H1 (cell line): ENCODE data around the gene CDHR2. TPM values are rescaled to one million over a fixed set of nuclear protein-coding genes. Genes with fewer than 3 reads are reported as not detected.

Experiments used
- CTCF ChIA-PET: fragments of 300-600 bp; sonication (Branson Sonifier 250); formaldehyde crosslinking; loops from one replicate; lab custom pipeline; 2021; ENCODE audit not compliant: partially characterized antibody; lab: Charles Lee
- POLR2A ChIA-PET: fragments of 300-600 bp; sonication (Branson Sonifier 250); formaldehyde crosslinking; loops from one replicate; lab custom pipeline; 2021; ENCODE audit warnings: inconsistent platforms; ENCODE audit not compliant: partially characterized antibody; lab: Charles Lee
- DNase-seq, 2 experiments: peaks; one replicate each; pipeline versions ENCODE4 v3.0.0 to v3.0.0-alpha.2; 2010 to 2022; ENCODE audit warnings: low spot score in 2 of 2, low read depth in 1 of 2, mixed read lengths in 1 of 2
- FAIRE-seq: peaks from 2 replicates; lab custom pipeline; 2011; peaks lifted over from hg19 to GRCh38; lab: Jason Lieb, UNC
- H2AFZ ChIP-seq: 2 replicates; pipeline ENCODE4 v1.8.1; 2012; ENCODE audit warnings: low read length, inconsistent platforms
- H2AK5ac ChIP-seq: 2 replicates; pipeline ENCODE4 v1.6.1; 2013; ENCODE audit warnings: low read depth, low read length
- H2BK120ac ChIP-seq: replicated peaks from 2 replicates; pipeline ENCODE3; 2013; ENCODE audit warnings: low read depth, low read length, inconsistent platforms
- H2BK12ac ChIP-seq: 2 replicates; pipeline ENCODE4 v1.6.1; 2013; ENCODE audit warnings: low read depth, low read length
- H2BK15ac ChIP-seq: 2 replicates; pipeline ENCODE4 v1.6.1; 2013; ENCODE audit warnings: low read length
- H2BK20ac ChIP-seq: 2 replicates; pipeline ENCODE4 v1.6.1; 2013; ENCODE audit warnings: low read length
- H2BK5ac ChIP-seq: 2 replicates; pipeline ENCODE4 v1.6.1; 2013; ENCODE audit warnings: low read depth, low read length
- H3K14ac ChIP-seq: 2 replicates; pipeline ENCODE4 v1.6.1; 2013; ENCODE audit warnings: inconsistent platforms; ENCODE audit not compliant: insufficient read length
- H3K18ac ChIP-seq: 2 replicates; pipeline ENCODE4 v1.6.1; 2013; ENCODE audit warnings: low read length; ENCODE audit errors: extremely low read depth
- H3K23ac ChIP-seq: 2 replicates; pipeline ENCODE4 v1.6.1; 2013; ENCODE audit warnings: inconsistent platforms; ENCODE audit not compliant: insufficient read length
- H3K23me2 ChIP-seq: 2 replicates; pipeline ENCODE4 v1.6.1; 2013; ENCODE audit warnings: low read depth, low read length
- H3K27ac ChIP-seq: 2 replicates; pipeline ENCODE4 v1.6.1; 2011; ENCODE audit warnings: low read depth, low read length, inconsistent platforms
- H3K27me3 ChIP-seq, 4 experiments: replicated peaks in 1 of 4; 1 replicate in 1 of 4; 2 replicates in 3 of 4; pipeline versions ENCODE4 v1.6.1 to v1.8.1; 2011 to 2013; ENCODE audit warnings: low read length in 3 of 4, mild to moderate bottlenecking in 3 of 4, inconsistent platforms in 2 of 4, mixed read lengths in 2 of 4, moderate library complexity in 1 of 4; ENCODE audit not compliant: control insufficient read depth in 3 of 4, insufficient read depth in 3 of 4; ENCODE audit errors: extremely low read depth in 1 of 4
- H3K36me3 ChIP-seq, 4 experiments: 2 replicates each; pipeline versions ENCODE4 v1.6.1 to v1.8.1; 2011 to 2013; ENCODE audit warnings: mild to moderate bottlenecking in 4 of 4, low read length in 3 of 4, moderate library complexity in 2 of 4, control low read depth in 1 of 4, inconsistent platforms in 1 of 4; ENCODE audit not compliant: insufficient read depth in 4 of 4, control insufficient read depth in 2 of 4
- H3K4ac ChIP-seq: replicated peaks from 2 replicates; pipeline ENCODE3; 2013; ENCODE audit warnings: low read length, low read depth, mixed read lengths, inconsistent platforms; ENCODE audit not compliant: insufficient read length
- H3K4me1 ChIP-seq, 4 experiments: replicated peaks in 1 of 4; 1 replicate in 1 of 4; 2 replicates in 3 of 4; pipeline versions ENCODE4 v1.6.1 to v1.8.1; 2011 to 2013; ENCODE audit warnings: low read length in 3 of 4, inconsistent platforms in 2 of 4, mixed read lengths in 1 of 4; ENCODE audit not compliant: insufficient read depth in 4 of 4, control insufficient read depth in 3 of 4
- H3K4me2 ChIP-seq, 2 experiments: 2 replicates each; pipeline versions ENCODE4 v1.6.1 to v1.8.1; 2011 to 2013; ENCODE audit warnings: low read depth in 2 of 2, low read length in 2 of 2, control low read depth in 1 of 2, inconsistent platforms in 1 of 2, mild to moderate bottlenecking in 1 of 2; ENCODE audit not compliant: insufficient read depth in 1 of 2
- H3K4me3 ChIP-seq, 4 experiments: fragments of 200-600, 300-600 bp in 1 of 4; sonication (generic), shearing (Covaris generic), sonication (Bioruptor Twin) in 1 of 4; 2 replicates each; pipeline versions ENCODE4 v1.5.1 to v1.8.1; 2011 to 2016; ENCODE audit warnings: low read length in 4 of 4, low read depth in 3 of 4, control low read depth in 2 of 4, inconsistent platforms in 2 of 4, mild to moderate bottlenecking in 2 of 4, mixed read lengths in 1 of 4, moderate library complexity in 1 of 4; ENCODE audit not compliant: insufficient read depth in 2 of 4; ENCODE audit errors: extremely low read depth in 1 of 4
- H3K56ac ChIP-seq: replicated peaks from 2 replicates; pipeline ENCODE3; 2013; ENCODE audit warnings: low read depth, mild to moderate bottlenecking, mixed read lengths, low read length, inconsistent platforms; ENCODE audit not compliant: insufficient read length
- H3K79me1 ChIP-seq: 2 replicates; pipeline ENCODE4 v1.6.1; 2013; ENCODE audit warnings: low read depth, low read length, control low read depth
- H3K79me2 ChIP-seq, 2 experiments: 2 replicates each; pipeline versions ENCODE4 v1.6.1 to v1.8.1; 2012 to 2013; ENCODE audit warnings: low read length in 2 of 2, mild to moderate bottlenecking in 2 of 2, inconsistent platforms in 1 of 2; ENCODE audit not compliant: insufficient read depth in 2 of 2, control insufficient read depth in 1 of 2
- H3K9ac ChIP-seq, 4 experiments: replicated peaks in 1 of 4; 1 replicate in 1 of 4; 2 replicates in 3 of 4; pipeline versions ENCODE4 v1.6.1 to v1.8.1; 2011 to 2013; ENCODE audit warnings: low read depth in 3 of 4, low read length in 3 of 4, control low read depth in 2 of 4, mild to moderate bottlenecking in 2 of 4, moderate library complexity in 2 of 4, inconsistent platforms in 1 of 4; ENCODE audit errors: extremely low read depth in 1 of 4
- H3K9me3 ChIP-seq, 2 experiments: 2 replicates each; pipeline versions ENCODE4 v1.6.1 to v1.8.1; 2012 to 2013; ENCODE audit warnings: mild to moderate bottlenecking in 2 of 2, moderate library complexity in 2 of 2, control low read depth in 1 of 2, inconsistent platforms in 1 of 2, low read depth in 1 of 2, low read length in 1 of 2, mixed read lengths in 1 of 2; ENCODE audit not compliant: insufficient read depth in 2 of 2
- H4K20me1 ChIP-seq, 2 experiments: replicated peaks in 1 of 2; 2 replicates each; pipeline versions ENCODE3 to v1.8.1; 2011 to 2013; ENCODE audit warnings: inconsistent platforms in 2 of 2, low read length in 2 of 2, mild to moderate bottlenecking in 1 of 2; ENCODE audit not compliant: insufficient read depth in 2 of 2, control insufficient read depth in 1 of 2
- H4K5ac ChIP-seq: 2 replicates; pipeline ENCODE4 v1.6.1; 2013; ENCODE audit warnings: low read length, low read depth, mixed read lengths, inconsistent platforms; ENCODE audit not compliant: insufficient read length
- H4K8ac ChIP-seq: 2 replicates; pipeline ENCODE4 v1.8.0; 2013; ENCODE audit warnings: mild to moderate bottlenecking, moderate library complexity, low read length, inconsistent platforms; ENCODE audit not compliant: insufficient read depth; ENCODE audit errors: extremely low read depth
- H4K91ac ChIP-seq: replicated peaks from 2 replicates; pipeline ENCODE3; 2013; ENCODE audit warnings: low read length, mixed read lengths, inconsistent platforms; ENCODE audit not compliant: insufficient read length
- HDAC2 ChIP-seq, 2 experiments: fragments of 300-600 bp in 1 of 2; sonication (generic) in 1 of 2; IDR thresholded peaks; 2 replicates each; pipeline ENCODE4 v1.6.1; 2011 to 2012; ENCODE audit warnings: low read depth in 2 of 2, low read length in 2 of 2, mild to moderate bottlenecking in 2 of 2, moderate library complexity in 2 of 2, borderline replicate concordance in 1 of 2, inconsistent platforms in 1 of 2
- WGBS, 2 experiments: shearing (Covaris generic) in 1 of 2; methylation state at CpG; one replicate each; pipeline versions ENCODE4 v1.1.6 to v1.1.7; 2013 to 2015; ENCODE audit warnings: low lambda C conversion rate in 2 of 2, mixed read lengths in 2 of 2, inconsistent platforms in 1 of 2, low coverage in 1 of 2, missing lambda C conversion rate in 1 of 2; ENCODE audit not compliant: insufficient replicate concordance in 2 of 2, insufficient coverage in 1 of 2, insufficient read length in 1 of 2; ENCODE audit errors: extremely low coverage in 1 of 2, missing lambda C conversion rate in 1 of 2; 5-methylcytosine and 5-hydroxymethylcytosine counted together
- polyA plus RNA-seq, 7 experiments: library from polyadenylated mRNA; depleted of rRNA in 3 of 7; stranded (reverse) in 5 of 7; unstranded in 2 of 7; fragments of >200 nt in 5 of 7; fragments of 200-250 nt in 2 of 7; gene quantifications; 1 replicate in 5 of 7; 2 replicates in 1 of 7; 4 replicates in 1 of 7; pipeline versions ENCODE4 v1.2.1 to v1.2.3, GENCODE V29; 2011 to 2013; ENCODE audit warnings: missing spikeins in 2 of 7, mixed read lengths in 2 of 7
- total RNA-seq: library from RNA; stranded (reverse); fragmentation: NEBNext Ultra II Directional; extraction: Animal tissue kit (Norgen Biotek cat#: 25700); gene quantifications from 2 replicates; pipeline ENCODE4 v1.2.1, GENCODE V29; 2021
- TF ChIP-seq, protein P1 (sequence below): IDR thresholded peaks from 2 replicates; pipeline ENCODE4 v1.6.1; 2012; ENCODE audit warnings: inconsistent platforms

The CDHR2 gene
- total and polyA plus RNA-seq, 2 of the 8 experiments (the other 6 are each of a cell fraction or from before 2014, with no cell fraction given): 0.02 to 0.43 TPM

DNA sequence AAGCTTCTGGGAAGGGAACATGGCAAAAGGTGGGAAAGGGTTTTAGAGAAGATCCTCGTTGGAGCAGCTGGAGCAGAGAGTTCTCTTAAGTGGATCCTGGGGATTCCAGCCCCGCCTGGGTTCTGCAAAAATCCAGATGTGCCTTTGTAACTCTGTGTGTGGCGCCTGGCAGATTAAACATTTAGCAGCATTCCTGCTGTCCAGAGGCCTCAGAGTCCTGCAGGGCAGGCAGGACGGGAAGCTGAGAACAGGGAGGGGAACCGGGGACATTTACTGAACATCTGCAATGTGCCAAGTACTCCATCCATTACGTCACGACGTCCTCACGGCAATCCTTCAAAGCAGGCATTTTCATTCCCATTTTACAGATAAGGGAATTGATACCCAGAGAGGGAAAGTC, 87.3 kb downstream of the CDHR2 start:
- H2BK15ac ChIP-seq: no peak overlapping the region
- H3K4me1 ChIP-seq: peaks cover 0 to 14% (median 1%) of the 10 kb centered on the region in 4 experiments; a peak in 5 of 7 replicates
- no peak overlapping the region for H3K9ac ChIP-seq
- no peaks in the 10 kb centered on the region for H4K20me1 ChIP-seq
- no peak overlapping the region for H2AK5ac ChIP-seq
- ChIA-PET CTCF (interaction anchor here (0.8 to 1.4 kb wide), 4 partner anchors 14 to 62 kb away, joined by 3 to 5 read pairs (median 4); no protein-coding TSS in a partner anchor), POLR2A (interaction anchor here (0.9 to 1.3 kb wide), 2 partner anchors 13 to 21 kb away, joined by 3 read pairs; no protein-coding TSS in a partner anchor)
- DNase-seq (no peak), FAIRE-seq (no peak)
- H3K4me2 ChIP-seq: no peak overlapping the region
- H2BK5ac ChIP-seq: no peak overlapping the region
- no peaks in the 10 kb centered on the region for H3K23me2 ChIP-seq
- no peak overlapping the region for H4K5ac ChIP-seq
- no peak overlapping the region for H2BK12ac ChIP-seq
- no peak overlapping the region for H3K56ac ChIP-seq
- no peak for TF ChIP-seq HDAC2 (IDR thresholded peaks at IDR 0.05; ENCODE audit: borderline replicate concordance in 1 of 2, low read depth in 2 of 2, low read length in 2 of 2)
- TF ChIP-seq, protein P1, sequence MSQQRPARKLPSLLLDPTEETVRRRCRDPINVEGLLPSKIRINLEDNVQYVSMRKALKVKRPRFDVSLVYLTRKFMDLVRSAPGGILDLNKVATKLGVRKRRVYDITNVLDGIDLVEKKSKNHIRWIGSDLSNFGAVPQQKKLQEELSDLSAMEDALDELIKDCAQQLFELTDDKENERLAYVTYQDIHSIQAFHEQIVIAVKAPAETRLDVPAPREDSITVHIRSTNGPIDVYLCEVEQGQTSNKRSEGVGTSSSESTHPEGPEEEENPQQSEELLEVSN: 0 out of 2 replicates have a peak, but pooled peaks have one; percentile 36
- H3K36me3 ChIP-seq: no peaks in the 10 kb centered on the region
- no peak overlapping the region for H3K4ac ChIP-seq
- WGBS, 2 experiments: 79% methylated on average over 9 of the region's 9 CpGs; no CpG with 5 or more reads in 1 of the 2 experiments
- peaks cover 0 to 3% of the 10 kb centered on the region in 2 experiments; a peak in 1 of 4 replicates for H3K9me3 ChIP-seq
- H4K8ac ChIP-seq: no peak overlapping the region
- H3K18ac ChIP-seq: no peak overlapping the region
- no peak overlapping the region for H2BK120ac ChIP-seq
- H3K23ac ChIP-seq: no peak overlapping the region
- no peak overlapping the region for H2BK20ac ChIP-seq
- no peak overlapping the region for H3K4me3 ChIP-seq
- H3K27ac ChIP-seq: no peak overlapping the region
- H2AFZ ChIP-seq: no peak overlapping the region
- H3K79me1 ChIP-seq: no peaks in the 10 kb centered on the region
- peaks cover 0 to 5% (median 5%) of the 10 kb centered on the region in 4 experiments; a peak in 5 of 7 replicates for H3K27me3 ChIP-seq
- H3K79me2 ChIP-seq: no peaks in the 10 kb centered on the region
- H3K14ac ChIP-seq: no peak overlapping the region
- H4K91ac ChIP-seq: no peak overlapping the region
